GM12864 (cell line): ENCODE results near the gene PPIF.

Experiments used
- DNase-seq: peaks from one replicate; pipeline ENCODE4 v3.0.0-alpha.2; 2011; ENCODE audit warnings: low read depth
- H3K4me3 ChIP-seq: 2 replicates; pipeline ENCODE4 v1.5.1; 2011; ENCODE audit warnings: mild to moderate bottlenecking, low read depth, low read length, control low read depth
- CTCF ChIP-seq: IDR thresholded peaks from 2 replicates; pipeline ENCODE4 v1.5.1; 2011; ENCODE audit warnings: low read depth, mild to moderate bottlenecking, moderate library complexity, low read length, control low read depth, inconsistent platforms; ENCODE audit errors: missing control alignments

PPIF gene

GRCh38 chr10:79313911-79314439, 33.3 kb upstream of the PPIF start:
- no peak for DNase-seq
- no peak for TF ChIP-seq CTCF

GRCh38 chr10:79314761-79315601, 32.3 kb upstream of the PPIF start:
- DNase-seq: no peak
- no peak for TF ChIP-seq CTCF

More at GRCh38 chr10:79313911-79314439, 33.3 kb upstream of the PPIF start:
- no peak overlapping the region for H3K4me3 ChIP-seq

GRCh38 chr10:79315602-79315920, 31.7 kb upstream of the PPIF start:
- no peak overlapping the region for H3K4me3 ChIP-seq
- no peak for DNase-seq
- TF ChIP-seq CTCF: no peak

More at GRCh38 chr10:79314761-79315601, 32.3 kb upstream of the PPIF start:
- no peak overlapping the region for H3K4me3 ChIP-seq

GRCh38 chr10:79316671-79317431, 30.4 kb upstream of the PPIF start:
- peak overlapping the region; percentile 22; the same call in 1 of the 2 replicates for H3K4me3 ChIP-seq
- peak; percentile 28 for TF ChIP-seq CTCF
- peak; percentile 50 for DNase-seq

GRCh38 chr10:79318369-79318768, 28.9 kb upstream of the PPIF start:
- no peak for DNase-seq
- H3K4me3 ChIP-seq: no peak overlapping the region
- no peak for TF ChIP-seq CTCF

- TF ChIP-seq CTCF: no peak
- DNase-seq: no peak
- H3K4me3 ChIP-seq: no peak overlapping the region
Observed at GRCh38 chr10:79319115-79319771, 28.0 kb upstream of the PPIF start.
